K562 (cell line): ENCODE measurements around the gene CNTRL. TPM values are rescaled to one million over a fixed set of nuclear protein-coding genes. Genes with fewer than 3 reads are reported as not detected.
A peak's percentile ranks its signal among the peaks of the same experiment; 100 is the strongest.
"Not testable (repeated sequence)": the region's sequence is repeated elsewhere in the genome, so short reads cannot be mapped to it uniquely, and the experiment has no call there.

ENCODE experiments used
- ATAC-seq: fragments of 200-7000 bp; cut with Tn5 transposase; 3 replicates; pipeline ENCODE4 v1.9.1; 2020; ENCODE audit warnings: moderate library complexity
- BruUV-seq: library from RNA; stranded (reverse); fragments of 400-500 nt; replicated peaks from 2 replicates; lab custom pipeline; 2021; lab: Mats Ljungman, UMichigan
- CTCF ChIA-PET: fragments of 300-600 bp; formaldehyde crosslinking; extraction: SDS; loops from one replicate; lab custom pipeline; 2021; ENCODE audit warnings: low intra/inter-chr PET ratio; lab: Yijun Ruan, JAX
- POLR2A ChIA-PET: fragments of 300-600, 350-650 bp; sonication (Branson Sonifier 250); formaldehyde crosslinking; extraction: SDS; loops from one replicate; lab custom pipeline; 2021; ENCODE audit warnings: antibody characterized with exemption, inconsistent platforms; lab: Yijun Ruan, JAX
- DNase-seq, 4 experiments: peaks; one replicate each; pipeline versions ENCODE4 v3.0.0 to v3.0.0-alpha.2; 2011 to 2018; ENCODE audit warnings: low spot score in 3 of 4, mixed read lengths in 3 of 4; ENCODE audit errors: extremely low read depth in 1 of 4
- FAIRE-seq: peaks from 2 replicates; lab custom pipeline; 2011; peaks lifted over from hg19 to GRCh38; lab: Jason Lieb, UNC
- H2AFZ ChIP-seq: 2 replicates; pipeline ENCODE4 v1.6.0; 2011; ENCODE audit warnings: low read depth, low read length, control low read depth, inconsistent platforms
- H3K27ac ChIP-seq: fragments of 200-600 bp; 3 replicates; pipeline ENCODE4 v1.8.0; 2011; ENCODE audit warnings: low read depth, mild to moderate bottlenecking, control low read depth, inconsistent platforms, low read length, moderate library complexity, mixed read lengths; ENCODE audit errors: extremely low read depth
- H3K27me3 ChIP-seq, 2 experiments: fragments of 300-600 bp in 1 of 2; 2 replicates in 1 of 2; 3 replicates in 1 of 2; pipeline versions ENCODE4 v1.6.0 to v1.8.0; 2011; ENCODE audit warnings: inconsistent platforms in 2 of 2, low read length in 2 of 2, mild to moderate bottlenecking in 1 of 2, mixed read lengths in 1 of 2, moderate library complexity in 1 of 2; ENCODE audit not compliant: control insufficient read depth in 2 of 2, insufficient read depth in 2 of 2
- H3K36me3 ChIP-seq: fragments of 300-600 bp; 3 replicates; pipeline ENCODE4 v1.8.0; 2011; ENCODE audit warnings: mild to moderate bottlenecking, low read length, inconsistent platforms; ENCODE audit not compliant: control insufficient read depth, insufficient read depth
- H3K4me1 ChIP-seq, 2 experiments: fragments of 200-600 bp in 1 of 2; replicated peaks in 1 of 2; 2 replicates in 1 of 2; 3 replicates in 1 of 2; pipeline versions ENCODE4 v1.5.1 to v1.8.0; 2011; ENCODE audit warnings: inconsistent platforms in 2 of 2, low read length in 2 of 2, mild to moderate bottlenecking in 1 of 2, mixed read lengths in 1 of 2, moderate library complexity in 1 of 2; ENCODE audit not compliant: control insufficient read depth in 2 of 2, insufficient read depth in 2 of 2
- H3K4me2 ChIP-seq: 2 replicates; pipeline ENCODE4 v1.6.1; 2011; ENCODE audit warnings: low read length, control low read depth, inconsistent platforms, mixed read lengths; ENCODE audit not compliant: insufficient read depth
- H3K4me3 ChIP-seq: fragments of 200-600 bp; sonication (generic), shearing (Covaris generic); 2 replicates; pipeline ENCODE4 v1.5.1; 2016; ENCODE audit warnings: control low read depth, inconsistent platforms
- H3K79me2 ChIP-seq: fragments of 200-600 bp; 3 replicates; pipeline ENCODE4 v1.8.0; 2011; ENCODE audit warnings: low read length, inconsistent platforms; ENCODE audit not compliant: control insufficient read depth, insufficient read depth
- H3K9ac ChIP-seq, 2 experiments: 2 replicates each; pipeline versions ENCODE4 v1.6.0 to v1.6.1; 2011; ENCODE audit warnings: low read depth in 2 of 2, low read length in 2 of 2, control low read depth in 1 of 2, inconsistent platforms in 1 of 2, mild to moderate bottlenecking in 1 of 2, mixed read lengths in 1 of 2; ENCODE audit not compliant: insufficient read depth in 1 of 2
- H3K9me1 ChIP-seq: one replicate; pipeline ENCODE4 v1.6.0; 2011; ENCODE audit warnings: inconsistent platforms, mild to moderate bottlenecking, low read length, moderate library complexity; ENCODE audit not compliant: control insufficient read depth, insufficient read depth
- H3K9me3 ChIP-seq: replicated peaks from 2 replicates; pipeline ENCODE4 v1.5.1; 2011; ENCODE audit warnings: low read depth, low read length, inconsistent platforms; ENCODE audit not compliant: control insufficient read depth, insufficient read depth
- H4K20me1 ChIP-seq: replicated peaks from 2 replicates; pipeline ENCODE4 v1.6.1; 2011; ENCODE audit warnings: low read length, inconsistent platforms, mixed read lengths; ENCODE audit not compliant: control insufficient read depth, insufficient read depth
- EP400 ChIP-seq: fragments of 450-650 bp; IDR thresholded peaks from 2 replicates; pipeline ENCODE4 v1.6.1; 2017; ENCODE audit warnings: antibody characterized with exemption, mild to moderate bottlenecking, moderate library complexity
- NCOA6 ChIP-seq: fragments of 450-650 bp; IDR thresholded peaks from 2 replicates; pipeline ENCODE4 v1.6.1; 2017; ENCODE audit warnings: mild to moderate bottlenecking
- ZNF146 ChIP-seq: IDR thresholded peaks from one replicate; pipeline ENCODE4 v1.6.1; 2018; ENCODE audit warnings: missing compliant biosample characterization; ENCODE audit not compliant: unreplicated experiment
- WGBS: fragments of 100-300 bp; shearing (Covaris generic); methylation state at CpG from one replicate; pipeline ENCODE4 v1.1.6; 2016; ENCODE audit warnings: low coverage, mixed read lengths; ENCODE audit not compliant: insufficient coverage; ENCODE audit errors: missing lambda C conversion rate; 5-methylcytosine and 5-hydroxymethylcytosine counted together
- in situ Hi-C: fragments of 300-500 bp; cut with MboI; formaldehyde crosslinking; loops from 4 replicates; pipeline ENCODE4 v1.15.0; 2018; ENCODE audit warnings: inconsistent platforms, mixed read lengths
- intact Hi-C: fragments of 100-400 bp; cut with micrococcal nuclease; formaldehyde crosslinking; loops from 2 replicates; pipeline ENCODE4 v1.14.2; 2022
- polyA plus RNA-seq, 8 experiments: library from polyadenylated mRNA; depleted of rRNA in 4 of 8; stranded (reverse) in 5 of 8; unstranded in 3 of 8; fragments of >200 nt; fragmentation: Nextera tagmentation in 2 of 8; fragmentation: Illumina TruSeq in 1 of 8; extraction: Ambion mirVana in 2 of 8; extraction: Trizol in 1 of 8; gene quantifications; 2 replicates each; pipeline versions ENCODE4 v1.2.1 to v1.2.3, GENCODE V29; 2011 to 2014; ENCODE audit warnings: inconsistent platforms in 1 of 8, missing spikeins in 1 of 8
- total RNA-seq, 7 experiments: library from RNA; depleted of rRNA in 6 of 7; stranded (reverse); fragments of >200 nt in 6 of 7; fragmentation: Illumina TruSeq in 2 of 7; extraction: Trizol in 2 of 7; gene quantifications; 2 replicates each; pipeline versions ENCODE4 v1.2.1 to v1.2.3, GENCODE V29; 2011 to 2021; ENCODE audit warnings: low replicate concordance in 1 of 7
- TF ChIP-seq, protein P1 (sequence below): sonication (generic); formaldehyde crosslinking; IDR thresholded peaks from 2 replicates; pipeline ENCODE4 v1.8.1; 2023; ENCODE audit warnings: mild to moderate bottlenecking, missing genetic modification reagents

Gene CNTRL
- total and polyA plus RNA-seq, 9 of the 15 experiments (the other 6 are each of a cell fraction or from before 2014, with no cell fraction given): 9.2 to 28.9 (median 20.5) TPM

GRCh38 chr9:121028285-121028684, 46.5 kb upstream of the CNTRL start:
- H3K4me1 ChIP-seq, BruUV-seq, FAIRE-seq, H2AFZ ChIP-seq, H3K4me2 ChIP-seq, ATAC-seq, H3K79me2 ChIP-seq, DNase-seq, H3K27me3 ChIP-seq, H4K20me1 ChIP-seq, CTCF ChIA-PET, H3K27ac ChIP-seq, in situ Hi-C loops, H3K9me1 ChIP-seq, POLR2A ChIA-PET, H3K4me3 ChIP-seq, H3K9me3 ChIP-seq, H3K36me3 ChIP-seq, H3K9ac ChIP-seq: not testable (repeated sequence)
- intact Hi-C loops: loop anchor here (5.0 kb wide), 1 partner anchor 94 kb away; no protein-coding TSS in a partner anchor
- TF ChIP-seq ZNF146 (CRISPR knock-in tag): peak; percentile 75
- 2% methylated on average over 4 of the region's 4 CpGs for WGBS

DNA sequence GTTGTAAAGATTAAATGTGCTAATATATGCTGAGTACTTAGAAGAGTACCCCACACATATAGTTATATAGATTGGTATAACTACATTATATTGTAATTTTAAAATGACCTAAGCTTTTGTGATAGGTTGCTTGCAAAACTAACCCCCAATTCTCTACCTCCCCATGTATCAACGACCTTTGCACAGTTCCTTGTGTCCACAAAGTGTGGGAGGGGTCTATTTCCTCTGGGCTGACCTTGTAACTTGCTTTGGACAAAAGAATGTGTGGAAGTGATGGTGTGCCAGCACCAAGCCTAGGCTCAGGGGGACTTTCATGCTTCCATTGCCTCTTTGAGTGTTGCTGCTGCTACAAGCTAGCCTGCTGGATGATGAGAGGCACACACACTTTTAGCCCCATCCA, 45.3 kb upstream of the CNTRL start:
- Histone ChIP-seq H3K36me3 (no peaks in the 10 kb centered on the region), H3K4me1 (no peaks in the 10 kb centered on the region), H3K27ac (no peak overlapping the region), H3K4me2 (no peak overlapping the region), H3K27me3 (0 out of 5 replicates have a peak, but pooled peaks cover 0 to 3% of the 10 kb centered on the region in 2 experiments), H3K9ac (no peak overlapping the region), H3K4me3 (no peak overlapping the region), H3K79me2 (no peaks in the 10 kb centered on the region), H2AFZ (no peak overlapping the region), H4K20me1 (no peaks in the 10 kb centered on the region), H3K9me3 (no peaks in the 10 kb centered on the region), H3K9me1 (no peaks in the 10 kb centered on the region)
- ChIA-PET CTCF (no interaction called here), POLR2A (no interaction called here)
- no TSS peak for BruUV-seq
- ATAC-seq: no peak
- FAIRE-seq: no peak
- DNase-seq: no peak
- in situ Hi-C loops (no loop called here), intact Hi-C loops (loop anchor here (5.0 kb wide), 1 partner anchor 93 kb away; no protein-coding TSS in a partner anchor)
- TF ChIP-seq NCOA6 (no peak), EP400 (no peak)
- TF ChIP-seq, protein P1, sequence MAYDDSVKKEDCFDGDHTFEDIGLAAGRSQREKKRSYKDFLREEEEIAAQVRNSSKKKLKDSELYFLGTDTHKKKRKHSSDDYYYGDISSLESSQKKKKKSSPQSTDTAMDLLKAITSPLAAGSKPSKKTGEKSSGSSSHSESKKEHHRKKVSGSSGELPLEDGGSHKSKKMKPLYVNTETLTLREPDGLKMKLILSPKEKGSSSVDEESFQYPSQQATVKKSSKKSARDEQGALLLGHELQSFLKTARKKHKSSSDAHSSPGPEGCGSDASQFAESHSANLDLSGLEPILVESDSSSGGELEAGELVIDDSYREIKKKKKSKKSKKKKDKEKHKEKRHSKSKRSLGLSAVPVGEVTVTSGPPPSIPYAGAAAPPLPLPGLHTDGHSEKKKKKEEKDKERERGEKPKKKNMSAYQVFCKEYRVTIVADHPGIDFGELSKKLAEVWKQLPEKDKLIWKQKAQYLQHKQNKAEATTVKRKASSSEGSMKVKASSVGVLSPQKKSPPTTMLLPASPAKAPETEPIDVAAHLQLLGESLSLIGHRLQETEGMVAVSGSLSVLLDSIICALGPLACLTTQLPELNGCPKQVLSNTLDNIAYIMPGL (CRISPR knock-in tag): no peak
- WGBS: 0% methylated on average over 1 of the region's 1 CpG
